ENCODE results near the gene NUMBL. TPM values are rescaled to one million over a fixed set of nuclear protein-coding genes. Genes with fewer than 3 reads are reported as not detected.

The NUMBL gene
- total and polyA plus RNA-seq, 2 of the 13 experiments (the other 11 are each of a cell fraction or from before 2014, with no cell fraction given) = 0.49 to 2.3 TPM

GRCh38 chr19:40717325-40717879 is 27.0 kb upstream of the NUMBL start (continued):
- TF ChIP-seq ZNF704 (CRISPR knock-in tag; IDR thresholded peaks at IDR 0.05; ENCODE audit: borderline replicate concordance) (0 out of 2 replicates have a peak, but pooled peaks have one; percentile 2), NR2F6 (IDR thresholded peaks at IDR 0.05) (peak; percentile 53; the same call in 1 of the 2 replicates), NR2F6 (CRISPR knock-in tag; IDR thresholded peaks at IDR 0.05) (no peak), MXD1 (CRISPR knock-in tag; IDR thresholded peaks at IDR 0.05) (peak; percentile 69), CREB3 (CRISPR knock-in tag; IDR thresholded peaks at IDR 0.05) (no peak), ZHX1 (CRISPR knock-in tag; IDR thresholded peaks at IDR 0.05; ENCODE audit: low read depth) (0 out of 2 replicates have a peak, but pooled peaks have one; percentile 30), POLR2A (IDR thresholded peaks at IDR 0.05; ENCODE audit: insufficient read depth in 1 of 2, low read depth in 2 of 2, low read length in 2 of 2) (peak; percentile 52 to 70; a peak in 3 of 4 replicates), ZNF790 (CRISPR knock-in tag; IDR thresholded peaks at IDR 0.05; ENCODE audit: borderline replicate concordance) (peak; percentile 29; the same call in 1 of the 2 replicates), ZSCAN30 (CRISPR knock-in tag; IDR thresholded peaks at IDR 0.05) (peak; percentile 100), ZNF687 (CRISPR knock-in tag; IDR thresholded peaks at IDR 0.05) (peak; percentile 22; the same call in 1 of the 2 replicates), ZNF468 (CRISPR knock-in tag; IDR thresholded peaks at IDR 0.05) (0 out of 2 replicates have a peak, but pooled peaks have one; percentile 30), ZNF335 (CRISPR knock-in tag; IDR thresholded peaks at IDR 0.05) (0 out of 2 replicates have a peak, but pooled peaks have one; percentile 0), PHF21A (CRISPR knock-in tag; IDR thresholded peaks at IDR 0.05) (peak; percentile 36; the same call in 1 of the 2 replicates), ATF5 (CRISPR knock-in tag; IDR thresholded peaks at IDR 0.05; ENCODE audit: low read depth) (no peak), RXRA (CRISPR knock-in tag; IDR thresholded peaks at IDR 0.05) (0 out of 2 replicates have a peak, but pooled peaks have one; percentile 9), MED1 (CRISPR knock-in tag; IDR thresholded peaks at IDR 0.05) (peak; percentile 14; the same call in 1 of the 2 replicates), ZNF275 (CRISPR knock-in tag; IDR thresholded peaks at IDR 0.05; ENCODE audit: borderline replicate concordance) (0 out of 2 replicates have a peak, but pooled peaks have one; percentile 23)

All from HepG2 (cell line).